ENCODE measurements around the gene SLC25A18. TPM values are rescaled to one million over a fixed set of nuclear protein-coding genes. Genes with fewer than 3 reads are reported as not detected.

SLC25A18 gene
- total and polyA plus RNA-seq, 2 experiments from 2014 or later: 0.59 to 0.60 TPM

- Histone ChIP-seq H3K36me3 (peaks cover 7% of the 10 kb centered on the region), H3K27me3 (no peaks in the 10 kb centered on the region), H3K4me1 (ENCODE audit: low read depth) (no peaks in the 10 kb centered on the region), H3K27ac (no peak overlapping the region), H3K9me3 (ENCODE audit: low read depth) (no peaks in the 10 kb centered on the region), H3K4me3 (no peak overlapping the region)
- no peak for TF ChIP-seq CTCF (IDR thresholded peaks at IDR 0.05; ENCODE audit: low read depth, low read length)
- DNase-seq (ENCODE audit: low read depth in 1 of 2, low spot score in 1 of 2): no peak
These were observed 23.6 kb downstream of the SLC25A18 start for GRCh38 chr22:17586831-17587440.

GRCh38 chr22:17587629-17588028, 24.3 kb downstream of the SLC25A18 start:
- DNase-seq (ENCODE audit: low read depth in 1 of 2, low spot score in 1 of 2): no peak
- H3K27me3 ChIP-seq: no peaks in the 10 kb centered on the region
- no peaks in the 10 kb centered on the region for H3K4me1 ChIP-seq (ENCODE audit: low read depth)
- peak overlapping the region; percentile 18 for H3K27ac ChIP-seq
- no peaks in the 10 kb centered on the region for H3K9me3 ChIP-seq (ENCODE audit: low read depth)
- H3K4me3 ChIP-seq: no peak overlapping the region
- no peak for TF ChIP-seq CTCF (IDR thresholded peaks at IDR 0.05; ENCODE audit: low read depth, low read length)
- H3K36me3 ChIP-seq: peaks cover 11% of the 10 kb centered on the region

- no peak for TF ChIP-seq CTCF (IDR thresholded peaks at IDR 0.05; ENCODE audit: low read depth, low read length)
- Histone ChIP-seq H3K9me3 (ENCODE audit: low read depth) (no peaks in the 10 kb centered on the region), H3K36me3 (peaks cover 15% of the 10 kb centered on the region), H3K27me3 (no peaks in the 10 kb centered on the region), H3K27ac (no peak overlapping the region), H3K4me1 (ENCODE audit: low read depth) (no peaks in the 10 kb centered on the region), H3K4me3 (no peak overlapping the region)
- DNase-seq (ENCODE audit: low read depth in 1 of 2, low spot score in 1 of 2): no peak
These were observed 25.3 kb downstream of the SLC25A18 start for GRCh38 chr22:17588606-17589005.

DNA sequence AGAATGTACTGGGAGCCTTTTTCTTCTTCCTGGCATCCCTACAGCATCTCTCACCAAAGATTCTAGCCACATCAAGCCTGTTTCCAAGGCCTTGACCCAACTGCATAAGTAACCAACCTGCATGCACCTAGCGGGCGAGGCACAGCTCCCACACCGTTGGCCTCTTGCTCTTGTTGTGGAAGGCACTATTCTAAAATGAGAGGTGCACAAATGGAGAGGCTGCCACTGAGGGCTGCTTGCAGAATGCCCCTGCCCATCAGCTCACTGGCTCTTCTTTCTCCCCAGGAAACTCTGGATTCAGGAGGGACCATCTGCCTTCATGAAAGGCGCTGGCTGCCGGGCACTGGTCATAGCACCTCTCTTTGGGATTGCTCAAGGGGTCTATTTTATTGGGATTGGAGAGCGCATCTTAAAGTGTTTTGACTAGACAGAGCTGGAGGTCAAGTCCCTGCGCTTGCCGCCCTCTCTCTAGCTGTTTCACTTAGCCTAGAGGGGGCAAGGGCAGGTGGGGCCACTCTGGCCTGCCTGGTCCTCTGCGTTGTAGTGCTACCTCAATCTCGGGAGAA, 26.6 kb downstream of the SLC25A18 start:
- Histone ChIP-seq H3K9me3 (ENCODE audit: low read depth) (no peaks in the 10 kb centered on the region), H3K27ac (peak overlapping the region; percentile 43), H3K36me3 (peaks cover 26% of the 10 kb centered on the region)

GRCh38 chr22:17590586-17590985, 27.3 kb downstream of the SLC25A18 start:
- no peaks in the 10 kb centered on the region for H3K4me1 ChIP-seq (ENCODE audit: low read depth)
- H3K27me3 ChIP-seq: no peaks in the 10 kb centered on the region
- TF ChIP-seq CTCF (IDR thresholded peaks at IDR 0.05; ENCODE audit: low read depth, low read length): no peak
- H3K4me3 ChIP-seq: no peak overlapping the region
- peaks cover 29% of the 10 kb centered on the region for H3K36me3 ChIP-seq
- H3K9me3 ChIP-seq (ENCODE audit: low read depth): no peaks in the 10 kb centered on the region
- peak overlapping the region; percentile 43 for H3K27ac ChIP-seq
- DNase-seq (ENCODE audit: low read depth in 1 of 2, low spot score in 1 of 2): no peak

More for the DNA sequence above, 26.6 kb downstream of the SLC25A18 start:
- no peaks in the 10 kb centered on the region for H3K4me1 ChIP-seq (ENCODE audit: low read depth)
- no peak for TF ChIP-seq CTCF (IDR thresholded peaks at IDR 0.05; ENCODE audit: low read depth, low read length)
- no peak overlapping the region for H3K4me3 ChIP-seq
- no peaks in the 10 kb centered on the region for H3K27me3 ChIP-seq
- DNase-seq (ENCODE audit: low read depth in 1 of 2, low spot score in 1 of 2): no peak
